Uterus (tissue), 4 donors: Measurements from ENCODE around the gene SYNGAP1. TPM values are rescaled to one million over a fixed set of nuclear protein-coding genes. Genes with fewer than 3 reads are reported as not detected.

ENCODE experiments used
- DNase-seq, 2 donors: peaks; one replicate each; pipeline ENCODE4 v3.0.0-alpha.2; 2019 to 2020
- H3K27ac ChIP-seq, 2 donors: fragments of 200-600 bp; sonication (generic); 1 replicate in 1 of 2; 2 replicates in 1 of 2; pipeline ENCODE4 v1.5.1; 2016 to 2018
- H3K27me3 ChIP-seq, 2 donors: fragments of 200-600 bp; sonication (generic); one replicate each; pipeline ENCODE4 v1.5.1; 2018 to 2019; ENCODE audit warnings: control low read depth in 1 of 2
- H3K36me3 ChIP-seq, 2 donors: fragments of 200-600 bp; sonication (generic); one replicate each; pipeline ENCODE4 v1.5.1; 2019; ENCODE audit warnings: control low read depth in 1 of 2
- H3K4me1 ChIP-seq, 2 donors: fragments of 200-600 bp; sonication (generic); one replicate each; pipeline ENCODE4 v1.5.1; 2018 to 2019; ENCODE audit warnings: control low read depth in 1 of 2
- H3K4me3 ChIP-seq, 2 donors: fragments of 200-600 bp; sonication (generic); 1 replicate in 1 of 2; 2 replicates in 1 of 2; pipeline ENCODE4 v1.5.1; 2018 to 2019; ENCODE audit warnings: mild to moderate bottlenecking in 1 of 2
- H3K9me3 ChIP-seq, 2 donors: fragments of 200-600 bp; sonication (generic); one replicate each; pipeline ENCODE4 v1.5.1; 2019; ENCODE audit warnings: control low read depth in 1 of 2
- POLR2A ChIP-seq, 2 donors: fragments of 450-650 bp; IDR thresholded peaks; one replicate each; pipeline ENCODE4 v1.6.1; 2016; ENCODE audit warnings: antibody characterized with exemption in 2 of 2, mild to moderate bottlenecking in 1 of 2, moderate library complexity in 1 of 2
- intact Hi-C: fragments of 100-400 bp; cut with DNase I; formaldehyde crosslinking; loops from one replicate; pipeline ENCODE4 v1.15.1; 2023; ENCODE audit warnings: low total_unique reads
- total RNA-seq, 4 donors: library from RNA; depleted of rRNA in 3 of 4; stranded (reverse); fragments of >200 nt in 3 of 4; gene quantifications; one replicate each; pipeline versions ENCODE4 v1.1.0 to v1.2.4, GENCODE V29; 2014 to 2023
- TF ChIP-seq, protein P1 (sequence below), 4 experiments: fragments of 200-600 bp in 2 of 4; fragments of 450-650 bp in 2 of 4; sonication (generic) in 2 of 4; IDR thresholded peaks; one replicate each; pipeline ENCODE4 v1.5.1; 2016 to 2019; ENCODE audit warnings: antibody characterized with exemption in 4 of 4, mild to moderate bottlenecking in 2 of 4, moderate library complexity in 1 of 4
- donor health status: DM: yes; HTN: yes; CAD: no.

Gene SYNGAP1
- total RNA-seq, 4 donors from 2014 or later: 11.5 to 67.6 (median 14.4) TPM

DNA sequence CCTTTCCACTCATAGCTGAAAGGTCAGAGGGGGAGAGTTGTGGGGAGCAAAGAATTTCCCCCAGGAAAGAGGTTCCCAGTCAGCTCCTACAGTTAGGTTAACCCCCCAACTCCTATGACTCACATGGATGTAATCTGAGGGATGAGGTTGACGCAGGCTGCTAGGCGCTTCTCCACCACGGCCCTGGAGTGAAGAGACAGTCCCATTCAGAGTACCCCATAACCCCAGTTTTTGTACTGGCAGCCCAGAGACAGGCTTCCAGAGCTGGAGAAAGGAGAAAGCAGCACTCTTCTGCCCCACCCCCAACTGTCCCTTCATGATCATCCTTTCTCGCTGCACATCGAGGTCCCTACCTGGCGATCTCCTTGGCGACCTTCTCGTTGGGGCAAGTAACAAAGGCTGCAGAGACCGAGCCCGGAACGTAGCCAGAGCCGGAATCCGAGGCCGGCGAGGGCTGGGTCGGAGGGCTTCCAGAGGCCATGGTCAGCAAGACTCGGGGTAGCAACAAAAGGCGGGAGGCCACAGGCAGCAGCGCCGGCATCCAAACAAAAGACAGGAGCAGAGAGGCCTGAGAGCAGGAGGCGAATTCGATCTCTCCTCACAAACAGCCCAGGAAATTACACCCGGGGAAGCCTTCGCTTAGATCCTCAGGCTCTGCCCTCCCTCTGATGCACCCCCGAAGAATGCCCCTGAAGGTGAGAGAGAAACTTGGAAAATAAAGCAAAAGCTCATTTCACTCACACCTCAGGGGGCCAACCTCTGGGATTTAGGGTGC, 2.5 kb upstream of the SYNGAP1 start:
- TF ChIP-seq, protein P1, sequence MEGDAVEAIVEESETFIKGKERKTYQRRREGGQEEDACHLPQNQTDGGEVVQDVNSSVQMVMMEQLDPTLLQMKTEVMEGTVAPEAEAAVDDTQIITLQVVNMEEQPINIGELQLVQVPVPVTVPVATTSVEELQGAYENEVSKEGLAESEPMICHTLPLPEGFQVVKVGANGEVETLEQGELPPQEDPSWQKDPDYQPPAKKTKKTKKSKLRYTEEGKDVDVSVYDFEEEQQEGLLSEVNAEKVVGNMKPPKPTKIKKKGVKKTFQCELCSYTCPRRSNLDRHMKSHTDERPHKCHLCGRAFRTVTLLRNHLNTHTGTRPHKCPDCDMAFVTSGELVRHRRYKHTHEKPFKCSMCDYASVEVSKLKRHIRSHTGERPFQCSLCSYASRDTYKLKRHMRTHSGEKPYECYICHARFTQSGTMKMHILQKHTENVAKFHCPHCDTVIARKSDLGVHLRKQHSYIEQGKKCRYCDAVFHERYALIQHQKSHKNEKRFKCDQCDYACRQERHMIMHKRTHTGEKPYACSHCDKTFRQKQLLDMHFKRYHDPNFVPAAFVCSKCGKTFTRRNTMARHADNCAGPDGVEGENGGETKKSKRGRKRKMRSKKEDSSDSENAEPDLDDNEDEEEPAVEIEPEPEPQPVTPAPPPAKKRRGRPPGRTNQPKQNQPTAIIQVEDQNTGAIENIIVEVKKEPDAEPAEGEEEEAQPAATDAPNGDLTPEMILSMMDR (IDR thresholded peaks at IDR 0.05): no peak
- no peak for TF ChIP-seq POLR2A (IDR thresholded peaks at IDR 0.05)
- H3K36me3 ChIP-seq: no peaks in the 10 kb centered on the region
- intact Hi-C loops: no loop called here

DNA sequence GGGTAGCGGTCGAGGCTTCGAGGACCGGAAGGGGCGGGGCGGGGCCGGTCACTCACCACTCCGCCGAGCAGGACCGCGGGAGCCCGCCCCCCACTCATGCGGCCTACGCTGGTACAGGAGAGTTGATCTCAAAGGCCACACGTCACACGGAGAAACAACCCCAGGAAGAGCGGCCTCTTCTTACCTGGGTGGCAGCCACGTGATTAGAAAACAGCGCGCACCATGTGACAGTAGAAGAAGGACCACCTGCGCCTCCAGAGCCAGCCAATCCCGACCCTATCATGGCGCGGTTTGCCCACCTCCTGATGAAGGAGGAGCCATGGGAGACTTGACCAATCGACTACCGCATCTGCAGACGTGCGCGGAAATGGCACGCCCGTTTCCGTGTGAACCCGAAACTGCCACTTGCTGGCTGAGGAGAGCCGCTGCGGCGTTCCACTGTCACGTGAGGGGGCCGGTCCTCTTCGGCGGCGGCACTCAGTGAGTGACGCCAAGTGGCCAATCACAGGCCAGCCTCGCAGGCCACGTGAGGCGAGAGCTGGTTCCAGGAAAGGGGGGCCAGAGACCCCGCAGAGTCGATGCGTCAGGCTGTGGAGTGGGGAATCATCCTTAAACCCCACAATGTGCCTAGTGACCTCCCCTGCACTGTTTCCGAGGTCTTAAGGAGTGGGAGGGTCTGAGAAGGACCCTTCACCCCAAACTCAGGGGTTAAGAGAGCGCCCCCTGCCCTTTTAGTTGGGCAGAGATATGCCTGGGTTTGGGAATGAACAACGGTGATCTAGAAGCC, 1.8 kb upstream of the SYNGAP1 start, which contains the start of gene CUTA:
Gene CUTA, minus strand, starts transcription at position 205 of the 787 bp plus-strand sequence. Its CDS starts 107 bp downstream, at position 98.
- Histone ChIP-seq H3K4me1 (peaks cover 8 to 14% of the 10 kb centered on the region in 2 donors), H3K27me3 (no peaks in the 10 kb centered on the region), H3K9me3 (no peaks in the 10 kb centered on the region), H3K36me3 (no peaks in the 10 kb centered on the region), H3K27ac (peak within 1 kb of the TSS; percentile 99), H3K4me3 (peak within 1 kb of the TSS; percentile 48 to 63)
- intact Hi-C loops: no loop called here
- peak; percentile 99 for DNase-seq
- peak; percentile 88 to 93 for TF ChIP-seq POLR2A (IDR thresholded peaks at IDR 0.05)
- TF ChIP-seq, protein P1 (IDR thresholded peaks at IDR 0.05): peak; percentile 10 to 62 (median 45)

More for the DNA sequence above, 2.5 kb upstream of the SYNGAP1 start:
- Histone ChIP-seq H3K9me3 (no peaks in the 10 kb centered on the region), H3K4me1 (peaks cover 12 to 14% of the 10 kb centered on the region in 2 donors), H3K27ac (peak overlapping the region; percentile 87 to 99), H3K27me3 (no peaks in the 10 kb centered on the region), H3K4me3 (peak overlapping the region; percentile 45 to 63)
- DNase-seq: no peak

DNA sequence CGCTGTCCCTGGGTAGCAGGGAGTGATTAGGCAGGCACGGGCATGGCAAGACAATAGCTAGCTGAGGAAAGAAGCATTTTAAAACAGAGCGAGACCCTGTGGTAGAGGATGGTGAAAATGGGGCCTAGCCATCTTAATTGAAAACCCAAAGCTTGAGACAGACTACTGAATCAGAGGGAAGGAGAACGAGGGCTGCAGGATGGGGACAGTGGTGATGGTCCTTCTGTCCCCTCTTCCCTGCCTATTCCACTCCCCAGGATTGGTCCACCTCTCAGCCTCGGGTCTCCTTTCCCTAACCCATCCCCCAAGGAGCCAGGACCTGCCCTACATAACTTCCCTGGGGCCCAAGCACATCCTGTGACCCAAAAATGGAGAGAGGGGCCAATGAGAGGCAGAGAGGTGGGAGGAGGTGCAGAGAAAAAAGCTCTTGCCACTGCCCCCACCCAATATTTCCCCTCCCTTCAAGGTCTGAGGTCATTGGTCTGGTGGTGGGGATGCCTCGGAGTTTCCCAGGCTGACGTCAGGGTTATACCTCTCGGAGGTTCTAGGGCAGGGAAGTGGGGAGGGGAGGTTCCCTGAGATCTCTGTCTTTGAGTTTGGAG, 1.1 kb upstream of the SYNGAP1 start:
- DNase-seq: peak in 1 of 2 donors; percentile 58
- Histone ChIP-seq H3K27ac (peak overlapping the region; percentile 99), H3K27me3 (no peaks in the 10 kb centered on the region), H3K36me3 (no peaks in the 10 kb centered on the region), H3K9me3 (no peaks in the 10 kb centered on the region), H3K4me3 (peak overlapping the region; percentile 48 to 63), H3K4me1 (peaks cover 8 to 14% of the 10 kb centered on the region in 2 donors)
- TF ChIP-seq, protein P1 (IDR thresholded peaks at IDR 0.05): peak in 1 of 4 experiments; percentile 8
- TF ChIP-seq POLR2A (IDR thresholded peaks at IDR 0.05): no peak
- intact Hi-C loops: no loop called here

DNA sequence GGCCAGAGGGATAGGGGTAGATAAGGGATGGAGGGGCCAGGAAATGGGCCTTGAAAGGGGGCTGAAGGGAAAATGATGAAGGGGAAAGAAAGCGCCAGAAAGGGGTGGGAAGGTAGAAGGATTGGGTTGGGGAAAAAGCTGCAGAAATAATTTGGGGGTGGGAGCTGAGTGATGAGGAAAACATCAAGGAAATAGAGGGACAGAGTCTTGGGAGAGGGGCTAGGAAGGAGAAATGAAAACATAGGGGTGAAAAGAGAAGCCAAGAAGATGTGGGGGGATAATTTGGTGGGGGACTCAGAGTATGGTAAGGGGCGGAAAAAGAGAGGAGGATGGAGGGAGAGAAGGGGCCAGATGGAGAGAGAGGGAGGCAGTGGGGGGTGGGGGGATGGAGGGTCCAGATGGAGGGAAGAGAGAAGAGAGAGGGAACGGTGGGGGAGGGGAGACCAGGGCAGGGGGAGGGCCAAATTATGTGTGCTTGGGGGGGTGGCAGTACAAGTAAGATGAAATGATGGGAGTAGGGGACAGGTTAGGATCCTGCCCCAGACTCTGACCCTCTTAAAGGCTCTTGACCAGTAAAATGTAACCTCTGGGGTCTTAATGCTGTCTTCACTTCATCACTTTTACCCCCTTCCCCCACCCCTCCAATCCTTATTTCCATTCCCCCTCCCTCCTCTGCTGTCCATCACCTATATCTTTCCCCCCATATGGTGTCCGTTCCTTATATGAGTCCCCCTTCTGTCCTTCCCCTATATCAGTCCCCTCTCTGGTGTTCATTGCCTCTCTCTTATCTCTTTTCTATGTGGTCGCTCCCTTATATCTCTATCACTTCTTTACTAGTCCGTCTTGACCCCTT, 852 bp downstream of the SYNGAP1 start:
- no peak for DNase-seq
- intact Hi-C loops: loop anchor here (10.0 kb wide), 1 partner anchor 126 kb away; the partner anchor contains the start of gene RGL2
- no peaks in the 10 kb centered on the region for H3K27me3 ChIP-seq
- H3K4me1 ChIP-seq: peaks cover 19 to 24% of the 10 kb centered on the region in 2 donors
- no peaks in the 10 kb centered on the region for H3K36me3 ChIP-seq
- H3K27ac ChIP-seq: peak overlapping the region; percentile 99
- TF ChIP-seq POLR2A (IDR thresholded peaks at IDR 0.05): no peak
- TF ChIP-seq, protein P1 (IDR thresholded peaks at IDR 0.05): no peak
- H3K9me3 ChIP-seq: no peaks in the 10 kb centered on the region
- peak overlapping the region; percentile 43 to 49 for H3K4me3 ChIP-seq
